HG02981 (cell line): ENCODE results near the gene NMUR2.

ENCODE experiments used
- ATAC-seq: cut with Tn5 transposase; IDR thresholded peaks from one replicate; pipeline ENCODE4 v1.9.1; 2021; ENCODE audit warnings: mild to moderate bottlenecking, moderate library complexity; ENCODE audit not compliant: unreplicated experiment

Gene NMUR2

DNA sequence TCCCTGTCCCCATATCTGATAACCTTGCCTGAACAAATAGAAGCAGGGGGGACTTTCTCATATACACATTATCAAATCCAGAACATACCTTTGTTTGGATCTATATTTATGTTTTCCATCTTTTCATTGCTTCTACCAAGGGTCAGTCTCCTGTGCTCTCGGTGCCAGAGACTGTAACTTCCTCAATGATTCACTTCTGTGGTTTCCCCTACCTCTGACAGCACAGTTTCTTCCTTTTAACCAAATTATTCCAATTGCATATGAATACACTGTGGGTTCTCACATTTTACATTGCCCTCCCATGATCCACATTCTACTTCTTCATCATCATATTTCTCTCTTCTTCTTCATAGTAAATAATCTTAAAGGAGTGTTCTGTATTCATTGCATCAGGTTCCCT, 32.2 kb downstream of the NMUR2 start:
- no peak for ATAC-seq

DNA sequence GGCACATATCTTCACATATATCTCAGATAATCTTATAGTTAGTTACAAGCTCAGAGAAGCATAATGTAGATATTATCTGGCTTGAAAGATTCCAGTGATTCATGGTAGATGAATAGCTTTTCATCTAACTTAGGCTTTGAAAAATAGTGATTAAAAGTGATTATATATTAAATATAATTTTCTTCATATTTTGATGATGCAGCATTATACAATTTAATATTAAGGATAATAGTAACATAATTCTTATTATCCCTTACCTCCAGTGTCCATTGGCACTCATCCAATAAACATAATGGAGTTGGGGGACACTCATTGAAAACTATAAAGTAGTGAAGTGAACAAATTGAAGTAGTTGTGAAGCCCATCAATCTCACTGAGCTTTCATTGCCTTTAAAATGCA, 35.8 kb downstream of the NMUR2 start:
- ATAC-seq = no peak

DNA sequence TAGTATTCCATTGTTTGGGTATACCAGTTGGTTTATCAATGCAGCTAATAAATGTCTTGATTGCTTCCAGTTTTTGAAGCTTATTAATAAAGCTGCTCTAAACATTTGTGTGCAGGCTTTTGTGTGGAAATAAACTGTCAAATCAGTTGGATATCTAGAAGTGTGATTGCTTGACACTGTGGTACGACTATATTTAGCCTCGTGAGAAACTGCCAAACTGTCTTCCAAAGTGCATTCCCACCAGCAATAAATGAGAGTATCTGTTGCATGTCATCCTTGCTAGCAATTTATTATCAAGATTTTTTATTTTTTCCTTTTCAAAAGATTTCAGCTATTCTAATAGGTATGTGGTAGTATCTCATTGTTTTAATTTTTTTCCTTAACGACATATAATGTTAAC, 37.5 kb downstream of the NMUR2 start:
- ATAC-seq = no peak

DNA sequence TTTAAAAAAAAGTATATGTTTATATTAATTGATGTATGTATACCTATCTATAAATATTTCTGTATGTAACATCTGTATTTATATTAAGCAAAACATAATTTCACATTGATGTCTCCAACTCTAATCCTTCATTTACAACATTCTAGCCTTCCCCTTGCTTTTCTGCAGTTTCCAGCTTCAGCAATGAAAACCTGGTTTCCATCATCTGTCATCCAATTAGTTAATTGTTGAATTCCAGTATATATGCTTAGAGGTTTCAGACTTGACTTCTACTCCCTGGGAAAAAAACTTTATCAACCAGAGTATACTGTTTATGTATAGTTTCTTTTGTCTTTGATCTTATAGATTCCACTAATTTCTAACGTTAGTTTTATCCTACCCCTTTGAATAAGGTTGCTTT, 38.4 kb downstream of the NMUR2 start:
- ATAC-seq = no peak

DNA sequence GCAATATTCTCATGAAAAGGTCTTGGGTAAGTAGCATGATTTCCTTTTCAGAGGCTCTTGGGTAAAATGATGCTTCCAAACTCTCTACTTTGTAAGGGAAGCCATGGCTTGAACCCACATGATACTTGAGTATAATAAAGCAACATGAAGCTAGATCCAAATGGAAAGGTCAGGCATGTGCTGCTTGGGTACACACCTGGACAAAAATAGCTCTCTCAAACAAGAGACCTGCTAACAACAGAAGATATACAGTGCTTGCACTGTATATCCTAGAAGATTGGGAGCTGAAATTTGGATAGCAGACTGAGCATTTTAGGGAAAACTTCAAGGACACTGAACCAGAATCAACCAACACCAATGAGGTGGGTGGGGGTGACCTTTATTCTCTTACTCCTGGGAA, 40.2 kb downstream of the NMUR2 start:
- no peak for ATAC-seq

DNA sequence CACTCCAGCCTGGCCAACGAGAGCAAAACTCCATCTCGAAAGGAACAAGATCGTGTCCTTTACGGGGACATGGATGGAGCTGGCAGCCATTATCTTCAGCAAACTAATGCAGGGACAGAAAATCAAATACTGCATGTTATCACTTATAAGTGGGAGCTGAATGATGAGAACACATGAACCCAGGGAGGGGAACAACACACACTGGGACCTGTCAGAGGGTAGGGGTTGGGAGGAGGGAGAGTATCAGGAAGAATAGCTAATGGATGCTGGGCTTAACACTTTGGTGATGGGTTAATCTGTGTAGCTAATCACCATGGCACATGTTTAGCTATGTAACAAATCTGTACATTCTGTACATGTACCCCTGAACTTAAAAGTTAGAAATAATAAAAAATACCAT, 40.9 kb downstream of the NMUR2 start:
- ATAC-seq = no peak

DNA sequence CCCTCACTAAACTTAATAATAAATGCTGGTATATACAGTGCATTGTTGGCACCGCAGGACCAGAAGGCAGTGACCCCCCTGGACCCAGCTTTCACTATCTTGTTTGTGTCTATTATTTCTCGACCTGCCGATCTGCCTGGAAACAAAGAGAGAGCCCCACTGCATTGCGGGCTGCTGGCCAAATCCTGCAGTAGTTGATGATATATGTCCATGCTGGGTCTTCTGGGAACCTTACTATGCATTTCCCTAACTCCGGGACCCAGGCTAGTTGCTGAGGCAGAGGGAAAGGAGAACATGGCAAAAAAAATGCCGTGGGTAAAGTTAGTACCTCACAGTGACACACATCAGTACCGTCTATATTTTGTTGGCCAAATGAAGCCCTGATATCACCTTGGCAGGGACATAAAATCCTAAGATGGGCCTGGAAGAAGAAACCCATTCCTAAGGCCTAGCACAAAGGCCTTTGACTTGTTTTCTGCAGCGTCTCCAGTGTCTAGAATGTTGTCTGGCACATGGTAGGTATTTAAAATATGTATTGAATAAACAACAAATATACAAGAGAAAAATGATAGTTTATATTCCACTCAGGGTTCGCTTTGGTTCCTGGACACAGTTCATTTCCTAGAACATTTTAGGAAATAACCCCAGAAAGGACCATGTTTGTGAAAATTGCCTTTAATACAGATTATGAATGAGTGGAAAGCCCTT, 46.1 kb downstream of the NMUR2 start:
- no peak for ATAC-seq

DNA sequence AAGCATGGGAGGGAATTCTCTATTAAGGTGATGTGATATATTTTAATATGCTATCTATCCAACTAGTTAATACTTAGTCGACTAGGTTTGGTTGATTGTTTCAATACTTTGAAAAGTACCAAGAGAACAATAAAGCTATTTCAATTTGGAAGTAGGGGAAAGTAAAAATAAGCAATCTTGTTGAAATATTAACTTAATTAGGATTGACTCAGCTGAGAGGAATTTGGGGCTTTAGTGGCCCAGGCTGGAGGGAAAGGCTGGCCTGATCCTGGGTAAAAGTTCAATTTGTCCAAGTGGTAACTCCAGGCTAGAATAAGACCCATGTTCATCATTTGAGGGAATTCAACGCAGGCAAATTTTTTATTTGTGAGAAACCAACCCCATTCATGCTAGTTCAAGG, 48.6 kb downstream of the NMUR2 start:
- ATAC-seq = no peak

DNA sequence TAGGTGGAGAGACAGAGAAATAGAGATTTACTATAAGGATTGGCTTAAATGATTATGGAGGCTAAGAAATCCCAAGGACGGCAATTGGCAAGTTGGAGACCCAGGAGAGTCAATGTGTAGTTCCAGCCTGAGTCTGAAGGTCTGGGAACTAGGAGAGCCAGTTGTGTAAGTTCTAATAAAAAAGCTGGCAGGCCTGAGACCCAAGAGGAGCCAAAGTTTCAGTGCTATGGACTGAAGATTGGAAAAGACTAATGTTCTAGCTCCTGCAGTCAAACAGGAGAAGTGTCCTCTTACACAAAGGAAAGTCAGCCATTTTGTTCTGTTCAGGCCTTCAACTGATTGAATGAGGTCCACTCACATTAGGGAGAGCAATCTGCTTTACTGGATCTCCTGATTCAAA, 50.0 kb downstream of the NMUR2 start:
- ATAC-seq = no peak

DNA sequence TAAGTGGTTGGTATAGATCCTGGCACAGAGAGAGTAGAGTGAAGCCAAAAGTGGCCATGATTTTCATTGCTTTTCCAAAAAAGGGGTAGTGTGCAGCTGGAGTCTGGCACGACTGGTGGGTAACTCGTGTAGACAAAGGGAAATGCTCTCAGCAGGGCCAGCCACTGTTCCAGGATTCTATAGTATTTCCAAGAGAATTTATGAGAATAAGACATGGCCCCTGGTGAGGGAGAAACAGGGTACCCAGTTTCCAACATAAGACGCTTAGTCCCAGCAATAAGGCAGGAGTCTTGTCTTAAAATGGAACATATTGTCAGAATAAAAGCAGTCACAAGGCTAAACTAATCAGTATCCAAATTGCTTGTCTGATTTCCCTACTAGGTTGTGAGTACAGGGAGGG, 52.1 kb downstream of the NMUR2 start:
- ATAC-seq = no peak

DNA sequence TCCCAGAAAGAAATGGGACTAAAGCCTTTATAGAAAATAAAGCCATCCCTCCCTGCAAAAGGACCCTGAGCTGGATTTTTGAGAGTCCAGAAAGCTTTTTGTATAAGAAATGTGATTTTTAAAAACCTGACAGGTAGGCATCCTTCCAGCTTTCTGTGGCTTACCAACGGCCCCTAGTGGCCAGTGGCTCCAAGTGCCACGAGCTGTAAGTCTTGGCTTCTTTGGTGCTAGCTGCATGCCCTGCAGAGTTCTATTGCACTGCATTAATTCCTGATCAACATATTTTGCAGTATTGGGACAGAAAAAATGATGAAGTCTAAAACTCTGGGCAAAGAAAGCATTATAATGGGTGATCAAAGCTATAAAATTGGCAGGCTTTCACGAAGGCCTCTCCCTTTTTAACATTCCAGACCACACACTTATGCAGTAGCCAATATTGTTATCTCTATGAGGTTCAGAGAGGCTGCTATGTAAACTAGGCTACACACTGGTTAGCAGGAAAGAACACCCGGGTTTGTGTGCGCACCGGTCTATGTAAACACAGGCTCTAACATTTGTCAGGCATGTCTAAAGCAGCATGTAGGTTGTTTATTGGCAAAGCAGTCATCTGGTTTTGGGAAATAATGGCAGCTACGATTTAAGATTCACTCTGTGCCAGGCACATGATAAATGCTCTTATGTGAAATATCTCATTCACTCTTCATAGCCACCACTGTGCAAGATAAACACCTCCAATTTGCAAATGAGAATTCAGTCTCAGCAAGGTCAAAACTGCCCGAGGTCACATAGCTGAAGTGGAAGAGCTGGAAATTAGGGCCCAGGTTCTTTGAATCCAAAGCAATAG, 55.2 kb downstream of the NMUR2 start:
- ATAC-seq = peak; percentile 93
